ENCODE results near the gene GALNT1. TPM values are rescaled to one million over a fixed set of nuclear protein-coding genes. Genes with fewer than 3 reads are reported as not detected.

Gene GALNT1
- total RNA-seq, 4 donors from 2014 or later: 38.7 to 52.1 (median 46.8) TPM

DNA sequence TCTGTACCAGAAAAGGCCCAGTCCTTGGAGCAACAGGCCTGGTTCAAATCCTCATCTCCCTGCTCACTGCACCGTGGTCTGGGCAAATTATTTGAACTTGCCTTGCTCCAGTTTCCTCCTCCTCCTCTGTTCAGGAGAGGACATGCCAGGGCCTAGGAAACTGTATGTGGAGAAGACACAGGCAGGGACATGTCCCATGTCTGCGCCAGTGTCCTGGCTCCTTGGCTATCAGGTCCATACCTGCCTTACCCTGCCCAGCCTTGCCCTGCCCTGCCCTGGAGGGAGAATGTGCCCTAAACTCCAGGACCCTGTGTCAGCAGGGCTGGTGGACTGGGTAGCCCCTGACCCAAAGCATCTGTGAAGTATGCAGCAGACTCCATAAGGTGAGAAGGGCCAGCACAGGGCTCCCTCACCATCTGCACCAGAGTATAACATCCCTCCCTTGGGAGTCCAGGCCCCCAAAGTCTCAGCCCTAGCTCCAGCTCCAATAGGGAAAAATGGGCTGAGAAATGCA, 165.3 kb downstream of the GALNT1 start:
- ATAC-seq: no peak
- WGBS, 2 donors (ENCODE audit: low coverage in 1 of 2): 92 to 100% methylated on average over 1 to 2 of the region's 2 CpGs
- no peaks in the 10 kb centered on the region for H3K4me1 ChIP-seq
- H3K27me3 ChIP-seq: no peaks in the 10 kb centered on the region
- no peak for TF ChIP-seq EP300 (IDR thresholded peaks at IDR 0.05)
- no peak overlapping the region for H3K4me3 ChIP-seq
- H3K36me3 ChIP-seq: no peaks in the 10 kb centered on the region
- no peak overlapping the region for H3K27ac ChIP-seq
- H3K9me3 ChIP-seq: no peaks in the 10 kb centered on the region

DNA sequence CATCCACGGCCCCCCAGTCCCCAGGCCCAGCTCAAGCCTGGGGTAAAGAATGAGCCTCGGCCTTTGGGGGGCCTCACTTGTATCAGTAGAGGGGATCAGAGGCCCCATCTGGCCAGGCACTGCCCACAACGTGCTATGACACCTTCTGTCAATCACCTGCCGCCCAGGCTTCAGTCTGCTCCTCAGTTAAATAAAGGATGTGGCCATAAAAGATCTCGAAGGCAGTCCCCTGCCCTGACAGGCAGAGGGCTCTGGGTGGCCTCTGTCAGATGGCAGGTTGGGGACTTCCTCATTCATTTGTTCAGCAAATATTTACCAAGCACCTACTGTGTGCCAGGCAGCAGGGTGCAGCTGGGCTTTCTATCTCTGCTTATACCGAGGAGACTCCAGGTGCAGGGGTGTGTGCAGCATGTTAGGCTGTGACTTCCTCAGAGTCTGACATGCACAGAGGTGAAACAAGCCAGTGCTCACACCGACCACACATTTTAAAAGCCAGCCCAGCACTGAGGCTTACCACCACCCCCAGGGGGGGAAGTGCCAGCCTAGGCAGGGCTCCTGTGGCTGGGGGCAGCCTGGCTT, 166.4 kb downstream of the GALNT1 start:
- Histone ChIP-seq H3K4me3 (no peak overlapping the region), H3K9me3 (no peaks in the 10 kb centered on the region), H3K36me3 (no peaks in the 10 kb centered on the region), H3K27ac (no peak overlapping the region), H3K4me1 (no peaks in the 10 kb centered on the region), H3K27me3 (no peaks in the 10 kb centered on the region)
- TF ChIP-seq POLR2AphosphoS5 (IDR thresholded peaks at IDR 0.05): no peak
- TF ChIP-seq EP300 (IDR thresholded peaks at IDR 0.05): no peak
- TF ChIP-seq POLR2A (IDR thresholded peaks at IDR 0.05): no peak
- TF ChIP-seq, protein P1, sequence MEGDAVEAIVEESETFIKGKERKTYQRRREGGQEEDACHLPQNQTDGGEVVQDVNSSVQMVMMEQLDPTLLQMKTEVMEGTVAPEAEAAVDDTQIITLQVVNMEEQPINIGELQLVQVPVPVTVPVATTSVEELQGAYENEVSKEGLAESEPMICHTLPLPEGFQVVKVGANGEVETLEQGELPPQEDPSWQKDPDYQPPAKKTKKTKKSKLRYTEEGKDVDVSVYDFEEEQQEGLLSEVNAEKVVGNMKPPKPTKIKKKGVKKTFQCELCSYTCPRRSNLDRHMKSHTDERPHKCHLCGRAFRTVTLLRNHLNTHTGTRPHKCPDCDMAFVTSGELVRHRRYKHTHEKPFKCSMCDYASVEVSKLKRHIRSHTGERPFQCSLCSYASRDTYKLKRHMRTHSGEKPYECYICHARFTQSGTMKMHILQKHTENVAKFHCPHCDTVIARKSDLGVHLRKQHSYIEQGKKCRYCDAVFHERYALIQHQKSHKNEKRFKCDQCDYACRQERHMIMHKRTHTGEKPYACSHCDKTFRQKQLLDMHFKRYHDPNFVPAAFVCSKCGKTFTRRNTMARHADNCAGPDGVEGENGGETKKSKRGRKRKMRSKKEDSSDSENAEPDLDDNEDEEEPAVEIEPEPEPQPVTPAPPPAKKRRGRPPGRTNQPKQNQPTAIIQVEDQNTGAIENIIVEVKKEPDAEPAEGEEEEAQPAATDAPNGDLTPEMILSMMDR (IDR thresholded peaks at IDR 0.05): no peak
- ATAC-seq: no peak
- WGBS, 2 donors (ENCODE audit: low coverage in 1 of 2): 54 to 60% methylated on average over 1 to 3 of the region's 7 CpGs

DNA sequence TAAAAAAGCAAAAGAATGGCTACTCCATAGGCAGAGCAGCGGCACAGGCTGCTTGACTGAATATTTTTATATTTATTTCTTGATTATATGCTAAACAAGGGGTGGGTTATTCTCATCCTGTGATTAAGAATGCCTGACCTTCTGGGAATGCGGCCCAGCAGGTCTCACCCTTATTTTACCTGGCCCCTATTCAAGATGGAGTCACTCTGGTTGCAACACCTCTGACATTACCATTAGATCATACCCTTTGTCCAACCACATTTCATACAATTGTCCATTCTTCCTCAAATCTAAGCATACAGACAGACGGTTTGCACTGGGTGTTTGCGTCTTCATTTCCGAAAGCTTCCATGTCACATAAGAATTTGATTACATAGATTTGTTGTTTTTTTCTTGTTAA, 168.2 kb downstream of the GALNT1 start:
- no peak for TF ChIP-seq EP300 (IDR thresholded peaks at IDR 0.05)
- no peak for TF ChIP-seq POLR2AphosphoS5 (IDR thresholded peaks at IDR 0.05)
- TF ChIP-seq, protein P1 (IDR thresholded peaks at IDR 0.05): no peak
- TF ChIP-seq POLR2A (IDR thresholded peaks at IDR 0.05): no peak
- Histone ChIP-seq H3K27ac (no peak overlapping the region), H3K4me1 (no peaks in the 10 kb centered on the region), H3K4me3 (no peak overlapping the region), H3K36me3 (no peaks in the 10 kb centered on the region), H3K9me3 (no peaks in the 10 kb centered on the region), H3K27me3 (no peaks in the 10 kb centered on the region)
- ATAC-seq: no peak
- 85 to 96% methylated on average over 4 to 5 of the region's 5 CpGs for WGBS, 2 donors (ENCODE audit: low coverage in 1 of 2)

DNA sequence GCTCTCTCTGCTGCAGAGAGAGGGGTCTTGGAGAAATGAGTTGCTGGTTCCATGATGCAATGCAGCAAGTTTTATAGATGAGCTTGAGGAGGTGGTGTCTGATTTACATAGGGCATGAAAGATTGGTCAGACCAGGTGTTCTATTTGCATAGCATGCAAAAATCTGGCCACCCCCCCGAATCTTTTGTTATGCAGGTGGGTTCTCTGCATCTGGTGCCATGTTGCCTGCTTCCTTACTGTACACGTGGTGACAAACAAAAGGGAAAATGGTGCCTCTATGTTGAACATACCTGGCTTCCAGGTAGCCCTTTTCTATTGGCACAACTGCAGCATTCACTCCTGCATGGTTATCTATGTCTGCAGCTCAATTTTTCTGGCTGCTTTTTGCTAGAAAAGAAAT, 169.4 kb downstream of the GALNT1 start:
- no peaks in the 10 kb centered on the region for H3K36me3 ChIP-seq
- H3K4me3 ChIP-seq: no peak overlapping the region
- H3K4me1 ChIP-seq: no peaks in the 10 kb centered on the region
- H3K9me3 ChIP-seq: no peaks in the 10 kb centered on the region
- ATAC-seq: no peak
- H3K27me3 ChIP-seq: no peaks in the 10 kb centered on the region
- WGBS, 2 donors (ENCODE audit: low coverage in 1 of 2): 65 to 83% methylated on average over 2 of the region's 2 CpGs
- TF ChIP-seq, protein P1 (IDR thresholded peaks at IDR 0.05): no peak
- TF ChIP-seq POLR2AphosphoS5 (IDR thresholded peaks at IDR 0.05) (no peak), EP300 (IDR thresholded peaks at IDR 0.05) (no peak), POLR2A (IDR thresholded peaks at IDR 0.05) (no peak)
- no peak overlapping the region for H3K27ac ChIP-seq

DNA sequence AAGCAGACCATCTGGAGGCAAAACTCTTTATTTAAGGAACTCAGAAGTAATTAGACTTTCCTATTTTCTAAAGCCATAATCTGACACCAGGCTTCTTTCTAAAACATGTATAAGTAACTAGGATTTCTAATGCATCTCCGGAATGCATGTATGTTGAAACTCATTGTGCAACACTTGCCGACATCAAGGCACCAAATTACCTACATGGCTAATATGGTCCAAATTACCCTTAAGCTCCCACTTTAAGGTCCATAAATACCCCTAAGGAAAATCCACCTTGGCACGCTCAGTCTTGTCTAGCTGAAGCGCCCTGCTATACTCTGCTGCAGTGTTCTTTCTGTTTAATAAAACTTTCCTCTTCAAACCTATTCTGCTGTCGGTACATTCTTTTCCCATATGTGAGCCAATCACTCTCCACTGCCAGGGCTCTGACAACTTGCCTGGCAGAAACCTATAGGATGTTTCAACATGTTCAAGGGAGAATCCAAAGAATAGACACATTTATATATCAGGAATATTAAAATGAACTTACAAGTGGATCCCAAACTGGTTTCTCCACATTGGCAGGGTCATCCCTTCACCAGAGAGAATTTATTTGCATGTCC, 171.9 kb downstream of the GALNT1 start:
- Histone ChIP-seq H3K9me3 (no peaks in the 10 kb centered on the region), H3K4me1 (peaks cover 0 to 6% (median 0%) of the 10 kb centered on the region in 3 donors), H3K36me3 (no peaks in the 10 kb centered on the region), H3K4me3 (no peak overlapping the region), H3K27me3 (no peaks in the 10 kb centered on the region), H3K27ac (no peak overlapping the region)
- ATAC-seq: no peak
- no peak for TF ChIP-seq EP300 (IDR thresholded peaks at IDR 0.05)
- no peak for TF ChIP-seq POLR2A (IDR thresholded peaks at IDR 0.05)
- TF ChIP-seq, protein P1 (IDR thresholded peaks at IDR 0.05): no peak
- no peak for TF ChIP-seq POLR2AphosphoS5 (IDR thresholded peaks at IDR 0.05)
- 81 to 84% methylated on average over 5 of the region's 5 CpGs for WGBS, 2 donors (ENCODE audit: low coverage in 1 of 2)

All from gastroesophageal sphincter (tissue), 4 donors.